GM18517 (cell line): ENCODE data around the gene ZNF296.

ENCODE experiments used
- ATAC-seq: cut with Tn5 transposase; IDR thresholded peaks from one replicate; pipeline ENCODE4 v1.9.1; 2021; ENCODE audit warnings: mild to moderate bottlenecking, moderate library complexity; ENCODE audit not compliant: unreplicated experiment

Gene ZNF296

DNA sequence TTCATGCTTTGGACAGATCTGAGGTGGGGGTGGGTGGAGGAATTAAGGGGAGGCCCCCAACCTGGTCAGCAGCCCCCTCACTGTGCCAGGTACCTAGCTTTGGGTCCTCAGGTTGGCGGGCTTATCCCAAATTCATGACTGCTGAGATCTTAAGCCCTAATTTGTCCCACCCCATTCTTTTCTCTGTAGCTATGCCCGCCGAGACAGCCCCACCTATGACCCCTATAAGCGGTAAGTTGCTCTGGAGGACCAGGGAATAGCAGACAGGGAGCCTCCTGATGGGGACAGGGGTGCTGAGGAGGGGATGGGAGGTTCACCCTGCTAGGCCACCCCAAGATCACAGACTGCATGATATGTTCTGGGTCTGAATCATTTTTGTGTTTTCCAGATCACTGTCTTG lies 14.3 kb downstream of the ZNF296 start:
- ATAC-seq, result no peak

DNA sequence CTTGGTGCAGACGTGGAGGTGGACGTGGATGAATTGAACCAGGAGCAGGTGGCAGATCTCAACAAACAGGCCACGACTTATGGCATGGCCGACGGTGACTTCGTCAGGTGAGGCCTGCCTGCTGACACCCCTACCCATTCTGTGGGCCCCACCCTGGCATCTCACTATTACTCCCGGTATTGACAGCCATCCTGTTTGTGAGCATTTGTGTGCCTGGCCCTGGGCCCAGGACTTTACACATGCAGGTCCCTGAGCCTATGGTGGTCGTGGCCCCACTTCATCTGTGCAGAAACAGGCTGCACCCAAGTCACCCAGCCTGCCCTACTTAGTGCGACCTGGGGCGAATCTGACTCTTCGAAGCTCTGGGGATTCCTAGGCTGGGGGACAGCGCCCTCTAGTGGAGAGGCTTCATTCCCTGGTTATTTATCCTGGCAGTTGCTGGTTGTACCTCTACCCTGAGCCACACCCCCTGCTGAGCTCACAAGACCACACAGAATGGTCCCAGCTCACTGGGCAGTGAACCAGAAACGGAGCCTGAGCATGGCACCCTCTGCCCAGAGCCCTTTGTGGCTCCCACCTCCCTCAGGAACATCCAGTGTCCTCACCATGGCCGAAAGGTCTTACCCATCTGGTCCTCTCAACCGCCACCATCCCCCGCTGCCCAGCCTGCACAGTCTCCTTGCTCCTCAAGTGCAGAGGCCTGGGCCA lies 16.9 kb downstream of the ZNF296 start:
- ATAC-seq, result no peak

DNA sequence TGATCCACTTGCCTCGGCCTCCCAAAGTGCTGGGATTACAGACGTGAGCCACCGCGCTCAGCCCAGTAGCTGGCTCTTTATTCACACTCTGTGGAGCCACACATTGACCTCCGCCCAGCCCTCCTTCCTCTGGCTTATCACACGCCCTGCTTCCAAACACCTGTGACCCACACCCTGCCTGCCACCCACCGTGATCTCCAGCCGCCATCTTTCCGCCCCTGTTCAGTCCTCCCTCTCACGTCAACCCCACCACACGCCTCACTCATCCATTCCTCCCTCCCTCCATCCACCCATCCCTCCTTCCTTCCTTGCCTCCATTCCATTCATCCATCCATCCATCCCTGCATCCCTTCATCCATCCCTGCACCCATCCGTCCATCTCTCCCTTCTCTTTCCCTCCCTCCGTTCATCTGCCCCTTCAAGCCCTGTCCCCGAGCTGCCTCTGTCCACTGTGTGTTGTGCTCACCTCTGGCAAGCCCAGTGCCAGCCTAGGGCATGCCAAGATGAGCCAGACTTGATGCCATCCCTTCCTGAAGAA lies 17.6 kb downstream of the ZNF296 start:
- no peak for ATAC-seq

DNA sequence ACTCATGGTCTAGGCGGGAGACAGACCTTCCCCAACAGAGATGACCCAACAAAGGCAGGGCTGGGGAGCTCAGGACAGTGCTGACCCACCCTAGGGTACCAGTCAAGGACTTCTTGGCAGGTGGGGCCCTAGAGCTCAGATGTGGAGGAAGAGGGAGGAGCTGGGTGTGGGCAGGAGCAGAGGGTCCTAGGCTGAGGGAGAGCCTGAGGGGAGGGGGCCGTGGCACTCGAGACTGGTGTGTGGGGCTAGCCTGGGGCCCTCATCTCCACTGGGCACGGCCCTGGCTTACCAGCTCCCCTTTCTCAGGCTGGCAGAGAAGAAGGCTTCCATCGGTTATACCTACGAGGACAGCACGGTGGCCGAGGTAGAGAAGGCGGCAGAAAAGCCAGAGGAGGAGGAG lies 18.8 kb downstream of the ZNF296 start:
- no peak for ATAC-seq

DNA sequence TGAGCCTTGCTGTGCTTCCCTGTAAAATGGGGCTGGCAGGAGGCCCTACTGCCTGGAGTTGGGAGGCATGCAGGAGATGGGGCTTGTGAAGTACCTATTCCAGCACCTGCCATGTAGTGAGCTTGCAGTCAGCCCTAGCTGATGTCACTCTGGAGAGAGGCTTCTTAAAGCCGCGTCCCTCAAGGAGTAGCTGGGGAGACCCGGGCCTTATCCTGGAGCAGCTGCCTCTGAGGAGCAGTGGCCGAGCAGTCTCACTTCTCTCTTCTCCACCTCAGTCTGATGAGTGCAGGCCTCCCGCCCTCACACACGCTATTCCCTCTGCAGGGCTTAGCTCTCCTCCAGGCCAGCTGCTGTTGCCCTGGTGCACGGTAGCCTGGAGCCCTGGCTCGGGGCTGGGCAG lies 19.4 kb downstream of the ZNF296 start:
- no peak for ATAC-seq

DNA sequence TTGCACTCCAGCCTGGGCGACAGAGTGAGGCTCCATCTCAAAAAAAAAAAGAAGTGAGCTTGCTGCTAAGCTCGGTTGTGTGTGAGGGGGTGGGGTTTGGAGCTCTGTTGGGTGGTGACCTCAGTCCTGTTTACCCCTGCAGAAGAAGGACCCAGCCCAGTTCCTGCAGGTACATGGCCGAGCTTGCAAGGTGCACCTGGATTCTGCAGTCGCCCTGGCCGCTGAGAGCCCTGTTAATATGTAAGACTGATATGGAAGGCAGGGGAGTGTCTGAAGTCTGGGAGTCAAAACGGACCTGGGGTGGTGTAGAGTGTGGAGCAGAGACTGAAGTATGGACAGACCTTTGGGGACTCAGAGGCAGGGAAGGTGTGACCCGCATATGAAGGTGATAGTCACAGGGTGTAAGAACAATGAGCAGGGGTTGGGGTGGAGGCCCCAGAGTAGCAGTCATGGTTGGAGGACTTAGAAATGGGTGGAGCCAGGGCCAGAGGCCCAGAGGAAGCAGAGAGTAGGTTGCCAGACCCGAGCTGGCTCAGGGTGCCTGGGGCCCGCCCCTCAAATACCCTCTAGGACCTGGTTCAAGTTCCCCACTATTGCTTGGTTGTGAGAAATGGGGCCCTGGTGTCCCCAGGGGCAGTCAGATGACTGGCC lies 24.2 kb downstream of the ZNF296 start:
- no peak for ATAC-seq

DNA sequence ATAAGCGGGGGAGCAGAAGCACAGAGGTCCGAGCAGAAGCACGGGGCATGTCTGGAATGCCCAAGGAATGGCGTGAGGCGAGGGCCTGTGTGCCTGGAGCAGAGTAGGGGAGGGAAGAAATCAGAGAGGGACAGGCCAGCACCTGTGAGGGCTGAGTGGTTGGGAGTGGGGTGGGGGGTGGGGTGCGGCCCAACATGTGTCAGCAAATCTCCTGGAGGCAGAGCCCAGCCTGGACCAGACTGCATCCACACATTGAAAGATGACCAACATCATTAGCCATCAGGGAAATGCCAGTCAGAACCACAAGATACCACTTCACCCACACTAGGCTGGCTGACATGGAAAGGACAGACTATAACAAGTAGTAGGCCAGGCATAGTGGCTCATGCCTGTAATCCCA lies 26.2 kb downstream of the ZNF296 start:
- ATAC-seq, result no peak

DNA sequence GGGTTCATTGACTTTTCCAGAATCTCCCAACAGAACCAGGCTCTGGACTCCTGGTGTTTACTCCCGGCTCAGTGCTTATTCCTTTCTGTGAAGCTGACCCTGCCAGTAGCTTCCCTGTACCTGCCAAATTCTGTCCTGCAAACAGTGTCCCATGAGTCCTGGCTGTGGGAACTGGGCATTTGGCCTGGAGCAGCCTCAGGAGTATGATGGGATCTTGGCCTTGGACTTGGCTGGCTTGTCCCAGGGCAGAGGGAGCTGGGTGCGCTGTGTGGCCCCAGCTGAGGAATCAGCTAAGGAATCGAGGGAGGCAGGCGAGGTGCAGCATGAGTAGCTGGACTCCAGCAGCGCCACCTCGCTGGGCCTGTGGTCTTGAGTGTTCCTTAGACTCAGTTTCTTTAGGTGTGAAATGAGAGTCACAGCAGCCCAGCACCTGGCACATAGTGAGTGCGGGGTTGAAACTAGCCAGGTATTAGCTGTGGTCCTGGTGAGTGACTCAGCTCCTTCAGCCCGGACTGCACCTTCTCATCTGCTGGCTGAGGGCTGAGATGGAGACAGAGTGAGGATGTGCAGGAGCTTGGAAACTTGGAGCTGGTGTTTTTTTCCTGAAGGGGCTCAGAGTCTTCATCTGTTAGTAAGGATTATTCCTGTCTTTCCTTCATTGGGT lies 27.1 kb downstream of the ZNF296 start:
- no peak for ATAC-seq

DNA sequence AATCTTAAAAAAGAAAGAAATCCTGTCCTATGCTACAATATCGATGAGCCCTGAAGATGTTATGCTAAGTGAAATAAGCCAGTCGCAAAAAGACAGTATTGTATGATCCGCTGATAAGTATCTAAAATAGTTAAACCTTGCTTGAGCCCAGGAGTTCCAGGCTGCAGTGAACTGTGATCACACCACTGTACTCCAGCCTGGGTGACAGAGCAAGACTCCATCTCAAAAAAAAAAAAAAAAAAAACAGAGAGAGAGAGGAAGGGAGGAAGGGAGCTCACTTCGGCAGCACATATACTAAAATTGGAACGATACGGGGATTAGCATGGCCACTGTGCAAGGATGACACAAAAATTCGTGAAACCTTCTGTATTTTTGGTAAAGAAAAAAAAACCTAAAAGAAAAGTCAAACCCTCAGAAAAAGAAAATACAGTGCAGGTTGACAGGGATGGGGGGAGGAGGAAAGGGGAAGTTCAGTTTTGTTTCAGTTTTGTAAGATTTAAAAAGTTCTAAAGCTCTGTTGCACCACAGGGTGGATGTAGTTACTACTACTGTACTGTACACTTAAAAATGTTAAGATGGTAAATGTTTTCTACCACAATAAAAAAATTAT lies 29.0 kb downstream of the ZNF296 start:
- peak; percentile 69 for ATAC-seq

DNA sequence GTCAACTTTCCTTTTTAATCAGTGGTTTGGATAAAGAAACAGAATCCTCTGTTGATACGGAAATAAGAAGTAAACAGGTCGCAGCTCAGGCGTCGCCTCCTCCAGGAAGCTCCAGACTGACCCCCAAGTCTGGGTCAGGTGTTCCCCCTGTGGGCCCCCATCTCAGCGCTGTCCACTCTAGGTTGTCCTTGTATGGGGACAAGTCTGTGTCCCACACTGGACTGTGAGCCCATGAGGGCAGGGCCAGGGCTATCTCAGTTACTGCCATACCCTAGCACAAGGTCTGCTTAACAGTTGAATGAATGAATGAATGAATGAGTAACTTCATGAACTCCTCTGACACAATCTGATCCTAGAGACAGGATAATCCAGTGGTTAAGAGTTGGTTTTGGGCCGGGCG lies 29.9 kb downstream of the ZNF296 start:
- ATAC-seq, result no peak

DNA sequence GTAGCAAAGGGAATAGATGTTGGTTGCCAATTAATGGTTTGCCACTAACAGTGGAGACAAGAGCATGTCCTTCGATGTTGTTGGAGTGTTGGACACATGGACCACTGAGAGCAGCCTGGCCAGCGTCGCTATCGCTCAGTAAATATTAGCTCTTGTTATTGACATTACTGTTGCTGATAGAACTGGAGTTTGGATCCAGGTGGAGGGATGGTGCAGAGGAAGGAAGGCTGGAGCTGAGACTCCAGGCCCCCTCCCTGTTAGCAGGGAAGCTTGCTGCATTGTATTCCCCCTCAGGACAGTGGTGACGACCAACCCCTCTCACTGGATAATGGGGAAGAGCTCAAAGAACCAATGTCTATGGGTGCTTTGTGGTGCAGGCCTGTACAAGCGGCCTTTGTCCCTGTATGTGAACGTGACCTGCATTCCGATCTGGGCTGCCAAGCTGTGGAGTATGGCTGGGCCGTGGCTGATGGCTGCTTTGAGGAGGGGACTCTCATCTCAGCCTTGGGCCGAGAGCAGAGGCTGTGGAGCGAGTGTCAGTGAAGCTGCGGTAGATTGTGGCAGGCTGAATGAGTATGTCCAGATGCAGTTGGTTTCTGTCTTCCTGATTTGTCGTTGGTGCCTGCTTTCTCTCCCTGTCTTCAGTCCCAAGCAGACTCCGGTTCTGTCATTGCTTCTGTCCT lies 30.5 kb downstream of the ZNF296 start:
- ATAC-seq, result no peak

DNA sequence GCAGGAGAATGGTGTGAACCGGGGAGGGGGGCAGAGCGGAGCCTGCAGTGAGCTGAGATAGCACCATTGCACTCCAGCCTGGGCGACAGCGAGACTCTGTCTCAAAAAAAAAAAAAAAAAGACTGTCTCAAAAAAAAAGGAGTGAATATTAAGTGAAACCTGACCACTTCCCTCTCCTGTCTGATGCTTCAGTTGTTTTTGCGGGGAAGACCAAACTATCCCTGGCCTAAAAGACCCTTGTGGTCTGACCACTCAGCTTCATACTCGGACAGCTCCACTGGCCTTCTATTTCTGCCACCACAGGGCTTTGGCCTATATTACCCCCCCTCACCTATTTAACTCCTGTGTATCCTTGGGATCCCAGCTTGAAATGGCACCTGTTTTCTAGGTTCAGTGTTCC lies 35.2 kb downstream of the ZNF296 start:
- no peak for ATAC-seq

DNA sequence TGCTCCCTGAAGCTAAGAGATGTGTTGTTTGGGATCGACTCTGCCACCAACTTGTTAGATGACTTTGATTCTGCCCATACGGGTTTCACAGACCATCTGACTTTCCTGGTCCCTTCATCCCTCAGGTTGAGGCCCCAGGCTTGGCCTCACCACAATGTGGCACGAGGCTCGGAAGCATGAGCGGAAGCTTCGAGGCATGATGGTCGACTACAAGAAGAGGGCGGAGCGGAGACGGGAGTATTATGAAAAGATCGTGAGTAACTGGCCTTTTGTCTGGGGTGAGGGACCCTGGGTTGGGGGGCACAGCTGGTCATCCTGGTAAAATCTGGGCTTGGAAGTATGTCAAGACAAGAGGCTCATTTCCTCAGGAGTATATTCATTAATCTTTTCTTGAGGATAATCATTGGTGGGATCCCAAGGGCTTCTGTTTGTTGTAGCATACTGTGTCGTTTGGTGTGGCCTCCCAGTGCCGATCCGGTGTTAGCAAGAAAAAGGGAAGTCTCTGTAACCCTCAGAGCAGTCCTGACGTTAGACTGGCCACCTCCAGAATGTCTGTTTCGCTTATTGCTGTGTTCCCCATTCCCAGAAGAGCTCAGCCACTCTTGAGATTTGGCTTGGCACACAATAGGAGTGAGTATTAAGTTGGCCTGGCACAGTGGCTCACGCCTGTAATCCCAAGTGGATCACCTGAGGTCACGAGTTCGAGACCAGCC lies 36.1 kb downstream of the ZNF296 start:
- ATAC-seq, result no peak

DNA sequence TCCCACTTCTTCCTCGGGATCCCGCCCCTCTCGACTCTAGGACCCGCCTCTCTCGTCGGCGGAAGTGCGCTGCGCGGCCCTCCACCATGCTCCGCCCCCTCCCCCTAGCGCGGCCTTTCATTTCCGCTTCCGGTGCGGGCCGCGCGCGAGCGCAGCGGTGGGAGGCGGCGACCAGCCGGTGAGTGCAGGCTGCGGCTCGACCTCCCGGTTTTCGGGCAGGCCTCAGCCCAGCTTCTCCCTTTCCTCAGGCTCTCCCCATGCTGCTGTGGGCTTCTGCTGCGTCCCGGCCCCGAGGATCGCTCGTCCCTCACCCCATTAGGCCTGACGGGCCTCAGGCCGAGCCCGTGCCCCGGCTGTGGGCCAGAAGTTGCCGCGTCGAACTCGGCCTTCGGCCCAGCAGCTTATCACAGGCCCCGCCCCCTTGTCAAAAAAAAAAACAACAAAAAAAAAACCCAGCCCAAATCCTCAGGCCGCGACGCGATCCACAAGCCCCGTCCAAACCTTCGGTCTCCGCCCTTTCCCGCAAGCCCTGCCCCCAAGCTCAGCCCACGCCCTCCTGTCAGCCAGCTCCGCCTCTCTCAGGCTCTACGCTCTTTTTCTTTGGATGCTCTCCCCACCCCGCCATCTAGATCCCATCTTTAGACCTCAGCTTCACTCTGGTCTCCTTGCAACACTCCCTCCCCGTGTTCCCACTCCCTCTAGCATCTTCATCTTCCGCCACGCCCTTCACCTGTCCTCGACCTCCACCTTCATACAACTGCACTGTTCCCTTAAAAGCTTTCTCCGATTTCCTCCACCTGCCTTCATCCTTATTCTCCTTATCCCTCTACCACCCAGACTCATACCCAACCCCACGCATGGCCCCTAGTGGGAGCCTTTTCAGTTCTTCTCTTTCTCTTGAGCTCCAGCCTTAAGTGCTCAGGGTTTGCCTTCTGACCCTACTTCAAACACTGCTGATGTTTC lies 37.1 kb downstream of the ZNF296 start, which contains the start of gene CLASRP:
TSS of gene CLASRP (plus strand) at position 115 of the 963 bp plus-strand sequence. CDS start 1,168 bp downstream, outside the sequence.
- peak; percentile 54 for ATAC-seq

DNA sequence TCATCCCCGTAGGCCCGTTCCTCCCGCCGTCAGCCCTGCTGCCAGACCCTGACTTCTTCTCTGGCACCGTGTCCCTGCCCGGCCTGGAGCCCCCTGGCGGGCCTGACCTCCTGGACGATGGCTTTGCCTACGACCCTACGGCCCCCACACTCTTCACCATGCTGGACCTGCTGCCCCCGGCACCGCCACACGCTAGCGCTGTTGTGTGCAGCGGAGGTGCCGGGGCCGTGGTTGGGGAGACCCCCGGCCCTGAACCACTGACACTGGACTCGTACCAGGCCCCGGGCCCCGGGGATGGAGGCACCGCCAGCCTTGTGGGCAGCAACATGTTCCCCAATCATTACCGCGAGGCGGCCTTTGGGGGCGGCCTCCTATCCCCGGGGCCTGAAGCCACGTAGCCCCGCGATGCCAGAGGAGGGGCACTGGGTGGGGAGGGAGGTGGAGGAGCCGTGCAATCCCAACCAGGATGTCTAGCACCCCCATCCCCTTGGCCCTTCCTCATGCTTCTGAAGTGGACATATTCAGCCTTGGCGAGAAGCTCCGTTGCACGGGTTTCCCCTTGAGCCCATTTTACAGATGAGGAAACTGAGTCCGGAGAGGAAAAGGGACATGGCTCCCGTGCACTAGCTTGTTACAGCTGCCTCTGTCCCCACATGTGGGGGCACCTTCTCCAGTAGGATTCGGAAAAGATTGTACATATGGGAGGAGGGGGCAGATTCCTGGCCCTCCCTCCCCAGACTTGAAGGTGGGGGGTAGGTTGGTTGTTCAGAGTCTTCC lies 38.7 kb downstream of the ZNF296 start:
- no peak for ATAC-seq

DNA sequence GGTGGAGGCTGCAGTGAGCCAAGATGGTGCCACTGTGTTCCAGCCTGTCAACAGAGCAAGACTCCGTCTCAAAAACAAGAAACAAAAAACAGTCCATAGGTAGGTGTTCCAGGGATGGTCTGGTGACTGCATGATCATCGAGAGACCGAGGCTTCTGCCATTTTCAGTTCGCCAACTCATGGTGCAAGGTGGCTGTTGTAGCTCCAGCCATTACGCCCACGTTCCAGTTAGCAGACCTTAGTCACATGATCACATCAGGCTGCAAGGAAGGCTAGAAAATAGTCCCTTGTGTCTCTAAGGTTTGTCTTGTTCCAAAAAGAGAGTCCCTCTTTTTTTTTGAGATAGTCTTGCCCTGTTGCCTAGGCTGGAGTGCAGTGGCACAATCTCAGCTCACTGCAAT lies 40.5 kb downstream of the ZNF296 start:
- ATAC-seq, result no peak

DNA sequence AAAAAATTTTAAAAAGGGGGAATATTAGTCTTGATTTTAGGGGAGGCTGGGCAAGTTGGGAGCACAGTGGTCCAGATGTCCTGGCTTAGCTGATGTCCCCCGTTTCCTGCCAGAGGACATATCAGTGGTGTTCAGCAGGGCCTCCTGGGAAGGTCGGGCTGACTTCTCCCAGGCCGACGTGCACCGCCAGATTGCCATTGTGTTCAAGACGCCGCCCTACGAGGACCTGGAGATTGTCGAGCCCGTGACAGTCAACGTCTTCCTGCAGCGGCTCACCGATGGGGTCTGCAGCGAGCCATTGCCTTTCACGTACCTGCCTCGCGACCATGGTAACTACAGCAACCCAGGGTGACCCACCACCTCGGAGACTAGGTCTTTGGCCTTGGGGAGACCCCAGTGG lies 43.9 kb downstream of the ZNF296 start:
- no peak for ATAC-seq

DNA sequence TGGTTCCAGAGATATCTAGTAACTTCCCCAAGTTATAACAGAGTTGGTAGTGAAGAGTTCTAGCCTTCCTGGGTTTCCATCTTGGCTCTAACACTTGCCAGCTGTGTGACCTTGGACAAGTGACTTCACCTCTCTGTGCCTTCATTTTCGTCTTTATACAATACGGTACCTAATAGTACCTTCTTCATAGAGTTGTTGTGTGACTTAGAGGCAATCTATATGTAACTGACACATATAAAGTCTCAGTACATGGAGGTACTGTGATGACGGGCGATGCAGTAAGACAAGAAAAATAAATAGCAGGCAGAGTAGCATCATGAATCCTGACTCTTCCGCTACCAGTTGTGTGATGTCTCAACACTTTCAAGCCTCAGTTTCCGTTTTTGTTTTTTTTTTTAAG lies 45.5 kb downstream of the ZNF296 start:
- ATAC-seq, result no peak
